Left lung (tissue), 10 donors: ENCODE measurements around the gene FAT1. TPM values are rescaled to one million over a fixed set of nuclear protein-coding genes. Genes with fewer than 3 reads are reported as not detected.

Experiments
- ATAC-seq: fragments of 200-7000 bp; cut with Tn5 transposase; one replicate; pipeline ENCODE4 v1.9.1; 2020; ENCODE audit warnings: moderate library complexity
- DNase-seq, 4 donors: peaks; one replicate each; pipeline ENCODE4 v3.0.0-alpha.2; 2013 to 2020
- H3K27ac ChIP-seq, 2 donors: fragments of 200-600 bp; sonication (generic) in 1 of 2; one replicate each; pipeline versions ENCODE4 v1.5.0 to v1.8.0; 2020 to 2021
- H3K27me3 ChIP-seq, 2 donors: fragments of 200-600 bp; sonication (generic) in 1 of 2; one replicate each; pipeline versions ENCODE4 v1.5.0 to v1.8.0; 2020 to 2021
- H3K36me3 ChIP-seq, 2 donors: fragments of 200-600 bp; sonication (generic) in 1 of 2; one replicate each; pipeline versions ENCODE4 v1.5.0 to v1.8.0; 2020 to 2021
- H3K4me1 ChIP-seq, 2 donors: fragments of 200-600 bp; one replicate each; pipeline ENCODE4 v1.8.0; 2021
- H3K4me3 ChIP-seq, 2 donors: fragments of 200-600 bp; sonication (generic) in 1 of 2; one replicate each; pipeline versions ENCODE4 v1.5.0 to v1.8.0; 2020 to 2021; ENCODE audit warnings: mild to moderate bottlenecking in 1 of 2
- H3K9me3 ChIP-seq, 2 donors: fragments of 200-600 bp; sonication (generic) in 1 of 2; one replicate each; pipeline versions ENCODE4 v1.5.0 to v1.8.0; 2020 to 2021
- intact Hi-C, 2 donors: fragments of 100-400 bp; cut with DNase I; formaldehyde crosslinking; loops; one replicate each; pipeline versions ENCODE4 v1.11.2 to v1.14.2; 2022
- polyA plus RNA-seq, 6 donors: library from polyadenylated mRNA; unstranded; fragments of 120-200 nt; gene quantifications; one replicate each; pipeline ENCODE4 v1.2.1, GENCODE V29; 2013; ENCODE audit not compliant: insufficient read length in 6 of 6
- total RNA-seq, 2 donors: library from RNA; stranded (reverse); fragmentation: NEBNext Ultra II Directional; extraction: Animal tissue kit (Norgen Biotek cat#: 25700); gene quantifications; one replicate each; pipeline ENCODE4 v1.2.1, GENCODE V29; 2021
- TF ChIP-seq, protein P1 (sequence below), 2 donors: fragments of 200-600 bp; sonication (generic) in 1 of 2; IDR thresholded peaks; one replicate each; pipeline versions ENCODE4 v1.5.0 to v1.8.0; 2021; ENCODE audit warnings: antibody characterized with exemption in 2 of 2
- donor health status: DM: no; HTN: yes; CAD: no.
- donor health status: DM: no; HTN: no; CAD: no.

FAT1 gene
- total and polyA plus RNA-seq, 8 donors, result 70.3 to 278 (median 232) TPM

DNA sequence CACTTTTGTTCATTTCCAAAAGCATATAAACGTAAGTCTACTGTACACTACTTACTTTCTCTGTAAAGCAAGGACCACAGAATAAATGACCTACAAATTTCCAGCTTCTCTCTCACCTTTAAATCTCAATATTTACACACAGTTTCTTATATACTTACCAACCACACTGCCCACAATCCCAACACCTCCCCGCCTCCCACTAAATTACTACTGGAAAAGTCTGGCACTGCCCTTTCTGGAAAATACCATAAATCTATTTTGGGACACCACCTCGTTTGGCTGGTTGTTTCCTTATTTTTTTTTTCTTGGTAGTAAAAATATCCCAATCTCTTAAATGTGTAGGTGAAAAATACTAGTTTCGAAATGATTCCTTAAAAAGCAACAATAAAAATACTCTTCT is 19.6 kb downstream of the FAT1 start:
- no peaks in the 10 kb centered on the region for H3K9me3 ChIP-seq
- TF ChIP-seq, protein P1, sequence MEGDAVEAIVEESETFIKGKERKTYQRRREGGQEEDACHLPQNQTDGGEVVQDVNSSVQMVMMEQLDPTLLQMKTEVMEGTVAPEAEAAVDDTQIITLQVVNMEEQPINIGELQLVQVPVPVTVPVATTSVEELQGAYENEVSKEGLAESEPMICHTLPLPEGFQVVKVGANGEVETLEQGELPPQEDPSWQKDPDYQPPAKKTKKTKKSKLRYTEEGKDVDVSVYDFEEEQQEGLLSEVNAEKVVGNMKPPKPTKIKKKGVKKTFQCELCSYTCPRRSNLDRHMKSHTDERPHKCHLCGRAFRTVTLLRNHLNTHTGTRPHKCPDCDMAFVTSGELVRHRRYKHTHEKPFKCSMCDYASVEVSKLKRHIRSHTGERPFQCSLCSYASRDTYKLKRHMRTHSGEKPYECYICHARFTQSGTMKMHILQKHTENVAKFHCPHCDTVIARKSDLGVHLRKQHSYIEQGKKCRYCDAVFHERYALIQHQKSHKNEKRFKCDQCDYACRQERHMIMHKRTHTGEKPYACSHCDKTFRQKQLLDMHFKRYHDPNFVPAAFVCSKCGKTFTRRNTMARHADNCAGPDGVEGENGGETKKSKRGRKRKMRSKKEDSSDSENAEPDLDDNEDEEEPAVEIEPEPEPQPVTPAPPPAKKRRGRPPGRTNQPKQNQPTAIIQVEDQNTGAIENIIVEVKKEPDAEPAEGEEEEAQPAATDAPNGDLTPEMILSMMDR (IDR thresholded peaks at IDR 0.05), result no peak
- no peaks in the 10 kb centered on the region for H3K27me3 ChIP-seq
- peaks cover 0 to 3% of the 10 kb centered on the region in 2 donors for H3K4me1 ChIP-seq
- DNase-seq, result no peak
- H3K27ac ChIP-seq, result no peak overlapping the region
- peaks cover 0 to 24% of the 10 kb centered on the region in 2 donors for H3K36me3 ChIP-seq
- ATAC-seq, result no peak
- no peak overlapping the region for H3K4me3 ChIP-seq
- intact Hi-C loops, result no loop called here

DNA sequence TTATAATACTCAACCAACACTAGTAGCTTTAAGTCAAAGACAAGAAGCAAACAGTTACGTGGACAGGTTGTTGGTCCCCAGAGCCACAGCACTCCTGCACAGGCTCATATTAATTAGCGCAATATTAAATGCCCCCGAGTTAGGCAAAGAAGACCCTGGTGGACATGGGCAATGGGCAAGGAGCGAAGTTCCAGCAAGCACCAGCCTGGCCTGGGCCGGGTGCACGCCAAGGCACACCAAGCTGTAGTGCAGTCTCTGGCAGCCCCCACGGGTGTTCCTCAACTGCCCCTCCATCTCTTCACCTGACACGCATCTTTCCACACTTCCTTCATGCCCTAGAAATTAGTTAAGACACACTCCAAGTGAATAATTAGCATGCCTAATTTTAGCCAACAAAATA is 20.1 kb downstream of the FAT1 start:
- Histone ChIP-seq H3K9me3 (no peaks in the 10 kb centered on the region), H3K27ac (no peak overlapping the region), H3K36me3 (peaks cover 0 to 18% of the 10 kb centered on the region in 2 donors), H3K27me3 (no peaks in the 10 kb centered on the region), H3K4me3 (no peak overlapping the region), H3K4me1 (peaks cover 0 to 3% of the 10 kb centered on the region in 2 donors)
- intact Hi-C loops, result no loop called here
- ATAC-seq, result no peak
- DNase-seq, result no peak
- TF ChIP-seq, protein P1 (IDR thresholded peaks at IDR 0.05), result no peak

DNA sequence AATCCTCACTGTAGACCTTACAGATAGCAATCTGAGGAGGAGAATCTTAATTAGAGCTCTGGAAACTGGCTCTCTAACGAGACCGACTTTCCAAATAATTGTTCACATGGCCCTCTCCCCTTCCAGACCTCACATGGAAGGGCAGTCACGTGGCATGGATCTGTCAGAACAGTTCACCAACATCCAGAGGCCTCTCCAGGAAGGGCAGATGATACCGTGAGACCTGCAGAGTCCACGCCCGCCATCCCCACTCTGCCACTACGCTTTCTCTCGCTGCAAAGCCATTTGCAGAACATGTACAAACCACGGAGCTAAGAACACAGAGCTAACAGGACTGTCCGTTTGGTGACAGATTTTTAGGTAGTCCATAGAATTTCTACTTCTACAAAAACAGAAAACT is 20.7 kb downstream of the FAT1 start:
- no peak for DNase-seq
- intact Hi-C loops, result no loop called here
- H3K4me1 ChIP-seq, result peaks cover 0 to 3% of the 10 kb centered on the region in 2 donors
- no peak overlapping the region for H3K4me3 ChIP-seq
- no peaks in the 10 kb centered on the region for H3K27me3 ChIP-seq
- peaks cover 0 to 12% of the 10 kb centered on the region in 2 donors for H3K36me3 ChIP-seq
- no peak overlapping the region for H3K27ac ChIP-seq
- H3K9me3 ChIP-seq, result no peaks in the 10 kb centered on the region
- ATAC-seq, result no peak
- TF ChIP-seq, protein P1 (IDR thresholded peaks at IDR 0.05), result no peak

DNA sequence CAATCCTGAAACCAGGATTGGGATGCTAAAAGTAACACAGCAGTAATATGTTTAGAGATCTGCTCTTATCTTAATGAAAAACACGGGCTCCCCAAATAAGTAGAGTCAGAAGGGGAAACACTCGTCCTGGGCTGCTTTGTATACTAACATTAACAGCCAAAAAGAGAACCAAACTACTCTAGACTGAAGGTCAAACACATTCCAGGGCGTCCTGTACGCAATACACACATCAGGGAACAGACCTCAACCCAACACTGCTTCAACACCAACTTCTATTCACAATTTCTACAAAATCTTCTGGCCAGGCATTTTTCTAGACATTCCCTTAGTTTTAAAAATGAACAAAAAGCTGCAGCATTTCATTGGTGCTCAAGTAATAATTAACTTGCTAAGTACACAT is 21.4 kb downstream of the FAT1 start:
- no peaks in the 10 kb centered on the region for H3K27me3 ChIP-seq
- H3K4me1 ChIP-seq, result peaks cover 0 to 3% of the 10 kb centered on the region in 2 donors
- peaks cover 0 to 7% of the 10 kb centered on the region in 2 donors for H3K36me3 ChIP-seq
- no peaks in the 10 kb centered on the region for H3K9me3 ChIP-seq
- TF ChIP-seq, protein P1 (IDR thresholded peaks at IDR 0.05), result no peak
- no peak overlapping the region for H3K4me3 ChIP-seq
- peak overlapping the region in 1 of 2 donors; percentile 19 for H3K27ac ChIP-seq
- intact Hi-C loops, result no loop called here
- DNase-seq (no peak), ATAC-seq (peak; percentile 32)

DNA sequence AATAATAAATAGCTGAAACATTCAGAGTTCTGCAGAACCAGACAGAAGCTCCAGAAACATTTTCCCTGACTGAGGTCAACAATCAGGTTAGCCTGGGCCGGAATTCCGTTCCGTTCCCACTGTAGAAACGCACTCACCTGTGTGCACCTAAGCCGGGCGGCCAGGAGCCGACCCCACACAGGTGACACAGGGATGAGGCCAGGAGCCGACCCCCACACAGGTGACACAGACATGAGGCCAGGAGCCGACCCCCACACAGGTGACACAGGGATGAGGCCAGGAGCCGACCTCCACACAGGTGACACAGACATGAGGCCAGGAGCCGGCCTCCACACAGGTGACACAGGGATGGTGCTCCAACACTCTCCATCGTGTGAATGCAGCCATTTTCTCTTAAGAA is 21.9 kb downstream of the FAT1 start:
- H3K4me1 ChIP-seq, result peaks cover 0 to 3% of the 10 kb centered on the region in 2 donors
- intact Hi-C loops, result no loop called here
- H3K27ac ChIP-seq, result peak overlapping the region in 1 of 2 donors; percentile 51
- TF ChIP-seq, protein P1 (IDR thresholded peaks at IDR 0.05), result no peak
- ATAC-seq, result no peak
- DNase-seq, result no peak
- no peak overlapping the region for H3K4me3 ChIP-seq
- H3K36me3 ChIP-seq, result peaks cover 0 to 4% of the 10 kb centered on the region in 2 donors
- no peaks in the 10 kb centered on the region for H3K9me3 ChIP-seq
- H3K27me3 ChIP-seq, result no peaks in the 10 kb centered on the region
